ENCODE measurements around the gene UGT1A10.
"Not testable (repeated sequence)": the region's sequence is repeated elsewhere in the genome, so short reads cannot be mapped to it uniquely, and the experiment has no call there.

Gene UGT1A10

GRCh38 chr2:233655943-233656342, 19.7 kb downstream of the UGT1A10 start:
- DNase-seq = not testable (repeated sequence)

- DNase-seq = no peak
Measured at GRCh38 chr2:233656443-233656842, 20.2 kb downstream of the UGT1A10 start.

GRCh38 chr2:233658610-233659009, 22.4 kb downstream of the UGT1A10 start:
- no peak for DNase-seq

DNA sequence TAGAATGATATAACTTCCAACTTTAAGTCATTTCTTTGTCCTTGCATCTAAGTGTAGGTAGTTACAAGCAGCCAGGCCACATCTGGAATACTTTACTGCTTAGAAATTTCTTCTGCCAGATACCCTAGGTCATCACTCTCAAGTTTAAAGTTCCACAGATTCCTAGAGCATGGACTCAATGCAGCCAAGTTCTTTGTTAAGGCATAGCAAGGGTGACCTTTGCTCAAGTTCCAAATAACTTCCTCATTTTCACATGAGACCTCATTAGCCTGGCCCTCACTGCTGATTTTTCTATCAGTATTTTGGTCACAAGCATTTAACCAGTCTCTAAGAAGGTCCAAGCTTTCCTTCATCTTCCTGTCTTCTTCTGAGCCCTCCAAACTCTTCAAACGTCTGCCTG, 27.7 kb downstream of the UGT1A10 start:
- no peak for DNase-seq

- no peak for DNase-seq
Measured at GRCh38 chr2:233668605-233669260, 32.5 kb downstream of the UGT1A10 start.

GRCh38 chr2:233671290-233672161, 35.3 kb downstream of the UGT1A10 start, which contains the start of gene UGT1A9:
Gene UGT1A9, plus strand, starts transcription at chr2:233671898. Its CDS starts 37 bp downstream, at chr2:233671935.
- DNase-seq = no peak

DNA sequence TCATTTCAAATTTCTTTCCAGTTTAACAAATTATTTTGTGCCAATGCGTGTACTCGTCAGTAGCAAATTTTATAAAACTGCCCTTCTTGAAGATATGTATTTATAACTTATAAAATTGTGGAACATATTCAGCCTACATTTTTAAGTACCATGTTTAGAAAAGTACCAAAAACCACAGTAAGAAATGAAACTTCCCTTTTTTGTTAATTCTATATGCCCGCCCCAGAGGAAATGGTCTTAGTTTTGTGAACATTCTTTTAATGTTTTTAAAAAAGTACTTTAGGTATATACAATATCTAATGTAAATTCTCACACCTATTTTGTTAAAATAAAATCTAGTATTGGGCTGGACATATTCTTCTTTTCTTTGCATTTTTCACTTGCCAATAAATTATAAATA, 36.6 kb downstream of the UGT1A10 start:
- no peak for DNase-seq

- DNase-seq = no peak
Measured at GRCh38 chr2:233673896-233674295, 37.6 kb downstream of the UGT1A10 start.

DNA sequence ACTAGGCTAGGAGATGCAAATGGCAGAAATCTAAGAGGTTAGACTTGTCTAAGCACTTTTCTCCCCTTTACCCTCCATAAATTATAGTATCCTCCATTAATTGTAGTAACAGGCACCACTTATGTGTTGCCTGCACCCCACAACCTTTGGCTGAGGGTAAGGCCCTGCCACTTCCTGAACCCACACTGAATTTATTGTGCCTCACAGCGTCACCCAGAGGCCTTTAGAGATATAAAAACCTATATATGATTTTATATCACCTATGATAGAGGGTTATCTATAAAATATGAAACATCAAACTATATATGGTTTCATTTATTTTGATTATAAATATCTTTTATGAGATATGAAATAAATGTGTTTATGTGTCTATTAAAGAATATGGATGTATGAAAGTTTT, 38.1 kb downstream of the UGT1A10 start:
- no peak for DNase-seq

GRCh38 chr2:233674995-233675394, 38.7 kb downstream of the UGT1A10 start:
- DNase-seq = no peak

DNA sequence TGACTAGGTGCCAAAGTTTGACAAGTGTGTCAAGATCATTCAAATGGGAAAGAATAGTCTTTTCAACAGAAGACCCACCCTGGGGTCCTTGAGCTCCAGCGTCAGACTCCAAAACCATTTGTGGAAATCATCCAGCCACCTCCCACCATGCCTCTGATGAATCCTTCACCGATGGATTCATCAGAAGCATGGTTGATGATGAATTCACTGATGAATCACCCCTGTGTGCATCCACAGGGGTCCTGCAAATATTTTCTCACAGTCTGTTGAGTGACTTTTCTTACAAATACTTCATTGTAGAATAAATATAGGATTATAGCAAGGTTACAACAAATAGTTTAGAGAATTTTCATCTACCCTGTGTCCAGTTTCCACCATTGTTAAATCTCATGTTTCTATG, 39.8 kb downstream of the UGT1A10 start:
- no peak for DNase-seq

- DNase-seq = no peak
Measured at GRCh38 chr2:233679196-233679595, 42.9 kb downstream of the UGT1A10 start.

DNA sequence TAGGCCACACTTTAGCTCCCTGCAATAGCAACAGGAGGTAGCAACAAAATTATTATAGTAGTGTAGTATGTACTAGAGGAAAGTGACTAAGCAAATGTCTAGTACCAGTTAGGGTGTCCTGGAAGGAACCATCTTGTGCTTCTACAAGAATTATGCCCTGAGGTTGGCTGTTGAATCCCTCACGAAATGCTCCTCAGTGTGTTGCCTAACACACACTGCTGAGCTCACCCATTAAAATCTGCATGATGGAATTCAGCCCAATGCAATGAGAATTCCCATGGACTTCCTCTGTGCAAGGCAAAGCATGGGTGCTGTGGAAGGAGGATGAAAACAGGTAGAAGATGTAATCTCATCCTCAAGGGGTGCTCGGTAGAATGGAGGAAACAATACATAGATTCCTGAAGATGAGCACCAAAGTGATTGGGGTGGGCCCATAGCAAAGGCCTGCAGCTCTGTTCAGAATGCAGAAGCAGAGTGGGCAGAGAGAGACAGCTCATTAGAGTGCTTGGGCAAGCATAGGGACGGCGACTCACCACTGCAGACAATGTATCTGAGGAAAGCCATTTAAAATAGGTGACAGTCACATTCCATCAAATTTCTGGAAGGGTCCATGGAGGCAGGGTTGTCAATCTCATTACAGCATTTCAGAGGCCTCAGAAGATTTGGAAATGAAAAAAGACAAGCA, 44.3 kb downstream of the UGT1A10 start:
- no peak for DNase-seq

DNA sequence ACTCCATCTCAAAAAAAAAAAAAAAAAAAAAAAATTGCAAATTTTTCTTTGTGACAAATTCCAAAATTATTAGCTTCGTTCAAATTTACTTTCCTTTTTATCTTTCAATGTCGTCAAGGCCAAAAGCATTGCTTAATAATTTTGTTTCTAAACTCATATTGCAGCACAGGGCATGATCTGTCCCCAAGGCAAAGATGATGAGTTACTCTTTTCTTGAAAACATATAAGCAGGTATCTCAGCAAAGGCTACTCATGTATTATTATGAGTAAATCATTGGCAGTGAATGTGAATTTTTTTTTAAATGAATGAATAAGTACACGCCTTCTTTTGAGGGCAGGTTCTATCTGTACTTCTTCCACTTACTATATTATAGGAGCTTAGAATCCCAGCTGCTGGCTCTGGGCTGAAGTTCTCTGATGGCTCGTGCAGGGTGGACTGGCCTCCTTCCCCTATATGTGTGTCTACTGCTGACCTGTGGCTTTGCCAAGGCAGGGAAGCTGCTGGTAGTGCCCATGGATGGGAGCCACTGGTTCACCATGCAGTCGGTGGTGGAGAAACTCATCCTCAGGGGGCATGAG, 45.4 kb downstream of the UGT1A10 start, which contains the start of gene UGT1A7:
UGT1A7 (plus strand) TSS at position 381 of the 579 bp plus-strand sequence; CDS start at position 418, 37 bp downstream.
- no peak for DNase-seq

DNA sequence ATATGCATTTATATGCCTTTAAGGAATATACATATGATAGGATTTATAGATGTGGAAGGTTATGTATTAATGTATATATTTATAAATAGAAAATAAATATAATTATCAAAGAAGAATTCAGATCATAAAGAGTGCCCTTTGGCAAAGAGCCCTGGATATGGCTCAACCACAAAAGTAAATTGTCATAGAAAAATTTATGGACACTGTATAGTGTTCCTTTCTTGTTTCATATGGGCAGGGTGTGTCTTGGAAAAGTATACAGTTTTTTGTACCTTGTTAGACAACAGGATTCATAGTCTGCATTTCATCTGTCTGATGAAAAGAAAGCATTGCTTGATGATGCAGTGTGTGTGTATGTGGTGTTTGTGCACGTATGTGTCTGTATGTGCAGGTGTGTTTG, 48.4 kb downstream of the UGT1A10 start:
- no peak for DNase-seq

GRCh38 chr2:233686928-233687327, 50.7 kb downstream of the UGT1A10 start:
- no peak for DNase-seq

DNA sequence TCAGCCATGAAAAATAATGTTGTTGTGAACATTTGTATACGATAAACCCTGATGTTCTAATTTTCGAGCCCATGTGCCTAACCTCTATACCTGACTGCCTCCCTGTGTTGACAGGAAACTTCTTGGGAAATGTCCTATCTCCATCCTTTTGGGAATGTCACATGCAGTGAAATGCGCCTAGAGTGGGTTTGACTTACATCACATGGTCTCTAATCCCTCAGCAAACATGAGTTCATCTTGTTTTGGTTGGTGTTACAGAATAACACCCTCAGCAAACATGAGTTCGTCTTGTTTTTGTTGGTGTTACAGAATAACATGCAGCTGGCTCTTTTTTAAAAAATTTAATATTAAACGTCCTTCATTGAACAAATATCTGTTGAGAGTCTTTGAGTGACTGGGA, 52.1 kb downstream of the UGT1A10 start:
- DNase-seq = no peak

DNA sequence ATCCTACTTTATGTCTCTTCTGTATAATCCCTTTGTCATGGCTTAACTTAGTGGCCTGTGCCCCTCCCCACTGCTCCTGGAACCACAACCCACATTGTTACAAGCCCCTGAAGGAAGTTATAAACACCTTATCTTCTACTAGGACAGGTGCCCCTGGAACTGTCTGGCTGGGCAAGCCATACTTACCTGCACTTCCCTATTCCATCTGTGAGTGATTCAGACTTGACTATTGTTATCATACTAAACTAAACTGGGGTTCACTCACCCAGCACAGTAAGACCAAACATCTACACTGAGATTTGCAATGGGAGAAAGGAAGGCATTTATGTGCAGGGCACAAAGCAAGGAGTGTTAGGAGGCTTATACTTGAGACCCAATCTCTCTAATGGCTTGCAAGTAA, 52.8 kb downstream of the UGT1A10 start:
- no peak for DNase-seq

- no peak for DNase-seq
Measured at GRCh38 chr2:233689501-233689900, 53.3 kb downstream of the UGT1A10 start.

DNA sequence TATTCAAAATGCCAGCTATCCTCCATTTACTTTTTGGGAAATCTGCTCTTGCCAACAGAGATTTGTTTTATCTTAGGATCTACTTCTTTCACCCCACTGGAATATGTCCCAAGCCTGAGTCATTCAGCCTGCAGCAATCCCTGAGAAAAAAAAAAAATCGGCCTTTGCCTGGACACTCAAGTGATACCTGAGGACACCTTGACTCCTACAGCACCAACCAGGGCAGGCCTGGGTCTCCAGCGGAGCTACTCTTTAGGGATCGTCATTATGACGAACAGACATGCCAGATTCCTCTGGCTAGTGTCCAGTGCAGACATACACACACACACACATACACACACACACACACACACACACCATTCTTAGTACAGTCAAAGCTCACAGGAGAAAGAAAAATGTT, 54.2 kb downstream of the UGT1A10 start:
- no peak for DNase-seq
